Fibroblast of the aortic adventitia (primary cell): ENCODE results near the gene KDM4B. TPM values are rescaled to one million over a fixed set of nuclear protein-coding genes. Genes with fewer than 3 reads are reported as not detected.
"Not testable (repeated sequence)": the region's sequence is repeated elsewhere in the genome, so short reads cannot be mapped to it uniquely, and the experiment has no call there.

Source experiments
- DNase-seq: peaks from one replicate; pipeline ENCODE4 v3.0.0-alpha.2; 2010; ENCODE audit warnings: low read depth
- H3K4me3 ChIP-seq: 2 replicates; pipeline ENCODE4 v1.5.1; 2011; ENCODE audit warnings: low read depth, mild to moderate bottlenecking, control low read depth, low read length, moderate library complexity
- small RNA-seq: library from RNA; depleted of rRNA; stranded (forward); fragments of <200 nt; gene quantifications from one replicate; pipeline ENCODE3, GENCODE V24; 2012
- total RNA-seq: library from RNA; depleted of rRNA; stranded (reverse); fragments of >200 nt; gene quantifications from 2 replicates; pipeline ENCODE4 v1.2.3, GENCODE V29; 2012; ENCODE audit warnings: low replicate concordance
- TF ChIP-seq, protein P1 (sequence below): IDR thresholded peaks from 2 replicates; pipeline ENCODE4 v1.5.1; 2011; ENCODE audit warnings: mild to moderate bottlenecking, low read length, control low read depth, inconsistent platforms; ENCODE audit not compliant: insufficient read depth

The KDM4B gene
- total RNA-seq, 1 donor = 13.5 TPM

DNA sequence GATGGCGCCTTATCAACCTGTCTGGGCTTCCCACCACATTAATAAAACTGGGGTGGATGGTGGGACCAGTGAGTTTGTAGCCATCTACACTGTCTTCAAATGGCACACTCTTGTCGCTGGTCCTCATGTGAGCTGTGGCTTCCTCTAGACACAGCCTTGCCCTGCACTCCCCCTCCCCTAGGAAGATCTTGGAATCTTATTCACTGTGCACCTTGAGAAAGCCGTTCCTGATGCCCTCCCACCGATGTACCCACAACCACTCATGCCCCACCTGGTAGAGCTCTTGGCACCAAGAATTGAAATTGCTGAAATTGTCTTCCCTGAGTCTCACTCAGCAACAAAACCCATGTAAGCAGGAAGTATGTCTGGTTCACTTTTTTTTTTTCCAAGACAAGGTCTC, 225.7 kb downstream of the KDM4B start:
- TF ChIP-seq, protein P1, sequence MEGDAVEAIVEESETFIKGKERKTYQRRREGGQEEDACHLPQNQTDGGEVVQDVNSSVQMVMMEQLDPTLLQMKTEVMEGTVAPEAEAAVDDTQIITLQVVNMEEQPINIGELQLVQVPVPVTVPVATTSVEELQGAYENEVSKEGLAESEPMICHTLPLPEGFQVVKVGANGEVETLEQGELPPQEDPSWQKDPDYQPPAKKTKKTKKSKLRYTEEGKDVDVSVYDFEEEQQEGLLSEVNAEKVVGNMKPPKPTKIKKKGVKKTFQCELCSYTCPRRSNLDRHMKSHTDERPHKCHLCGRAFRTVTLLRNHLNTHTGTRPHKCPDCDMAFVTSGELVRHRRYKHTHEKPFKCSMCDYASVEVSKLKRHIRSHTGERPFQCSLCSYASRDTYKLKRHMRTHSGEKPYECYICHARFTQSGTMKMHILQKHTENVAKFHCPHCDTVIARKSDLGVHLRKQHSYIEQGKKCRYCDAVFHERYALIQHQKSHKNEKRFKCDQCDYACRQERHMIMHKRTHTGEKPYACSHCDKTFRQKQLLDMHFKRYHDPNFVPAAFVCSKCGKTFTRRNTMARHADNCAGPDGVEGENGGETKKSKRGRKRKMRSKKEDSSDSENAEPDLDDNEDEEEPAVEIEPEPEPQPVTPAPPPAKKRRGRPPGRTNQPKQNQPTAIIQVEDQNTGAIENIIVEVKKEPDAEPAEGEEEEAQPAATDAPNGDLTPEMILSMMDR = no peak
- no peak overlapping the region for H3K4me3 ChIP-seq
- DNase-seq = no peak

DNA sequence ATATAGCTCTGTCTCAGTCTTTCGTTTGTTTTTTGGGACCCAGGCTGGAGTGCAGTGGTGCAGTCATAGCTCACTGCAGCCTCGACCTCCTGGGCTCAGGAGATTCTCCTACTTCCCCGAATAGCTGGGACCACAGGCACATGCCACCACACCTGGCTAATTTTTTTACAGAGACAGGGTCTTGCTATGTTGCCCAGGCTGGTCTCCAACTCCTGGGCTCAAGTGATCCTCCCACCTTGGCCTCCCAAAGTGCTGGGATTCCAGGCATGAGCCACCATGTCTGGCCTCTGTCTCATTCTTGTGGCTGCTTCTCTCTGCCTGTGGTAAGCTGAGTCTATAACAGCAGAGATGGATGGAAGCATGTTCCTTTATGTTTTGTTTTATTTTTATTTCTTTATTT, 226.7 kb downstream of the KDM4B start:
- not testable (repeated sequence) for DNase-seq, H3K4me3 ChIP-seq

DNA sequence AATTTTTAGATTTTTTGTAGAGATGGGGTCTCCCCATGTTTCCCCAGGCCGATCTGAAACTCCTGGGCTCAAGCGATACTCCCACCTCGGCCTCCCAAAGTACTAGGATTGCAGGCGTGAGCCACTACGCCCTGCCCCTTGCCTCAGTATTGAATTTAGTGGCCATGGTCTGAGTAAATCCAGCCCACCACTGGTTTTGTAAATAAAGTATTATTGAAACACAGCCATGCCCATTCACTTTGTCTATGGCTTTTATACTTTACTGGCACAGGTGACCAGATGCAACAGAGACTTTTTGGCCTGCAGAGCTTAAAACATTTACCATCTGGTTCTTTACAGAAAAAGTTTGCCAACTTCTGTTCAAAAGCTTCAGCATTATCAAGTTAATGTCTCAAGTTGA, 227.9 kb downstream of the KDM4B start:
- H3K4me3 ChIP-seq = no peak overlapping the region
- TF ChIP-seq, protein P1 = no peak
- DNase-seq = no peak

DNA sequence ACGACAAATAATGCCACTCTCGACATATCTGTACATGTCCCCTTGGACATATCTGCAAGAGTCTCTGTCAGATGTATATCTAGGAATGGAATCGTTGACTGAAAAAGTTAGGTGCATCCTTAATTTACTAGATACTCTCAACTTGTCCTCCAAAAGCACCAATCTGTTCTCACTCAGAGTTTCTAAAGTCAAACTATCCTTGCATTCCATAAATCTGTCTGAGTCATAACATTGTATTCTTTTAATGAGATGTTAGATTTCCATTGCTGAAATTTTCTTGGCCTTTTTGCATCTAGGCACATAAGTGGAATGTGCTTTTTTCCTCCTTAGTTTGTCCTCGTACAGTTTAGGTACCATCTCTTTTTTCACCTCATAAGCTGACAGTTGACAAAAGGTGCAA, 231.9 kb downstream of the KDM4B start:
- peak; percentile 19 for DNase-seq
- TF ChIP-seq, protein P1 = no peak
- no peak overlapping the region for H3K4me3 ChIP-seq

DNA sequence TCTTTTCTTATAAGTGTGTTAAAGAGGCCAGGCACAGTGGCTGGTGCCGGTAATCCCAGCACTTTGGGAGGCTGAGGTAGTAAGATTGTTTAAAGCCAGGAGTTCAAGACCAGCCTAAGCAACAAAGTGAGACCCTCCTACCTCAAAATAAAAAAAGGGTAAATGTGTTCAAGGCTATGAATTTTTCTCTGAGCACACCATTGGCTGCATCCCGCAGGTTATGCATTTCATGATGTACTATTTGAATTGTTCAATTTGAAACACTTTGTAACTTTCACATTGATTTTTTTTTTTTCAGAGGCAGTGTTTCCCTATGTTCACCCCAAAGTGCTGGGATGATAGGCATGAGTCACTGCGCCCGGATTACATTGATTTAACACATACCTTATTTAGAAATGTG, 233.6 kb downstream of the KDM4B start:
- no peak overlapping the region for H3K4me3 ChIP-seq
- TF ChIP-seq, protein P1 = no peak
- no peak for DNase-seq

Small RNA genes within 50 kb of the gene (small RNA-seq; reads per million reads assigned to genes)
- not detected for gene MIR4747

Other genes with a start within 250 kb of the KDM4B start
- 53.1 and 70.9 TPM in 2 replicates for gene DPP9, start 245.3 kb upstream of the KDM4B start, total RNA-seq
- 5.8 and 8.8 TPM in 2 replicates for gene FEM1A, start 177.4 kb upstream of the KDM4B start, total RNA-seq
- 0.65 and 3.2 TPM in 2 replicates for gene TICAM1, start 137.4 kb upstream of the KDM4B start, total RNA-seq
- gene PLIN3, start 101.4 kb upstream of the KDM4B start, total RNA-seq = 88.1 and 227 TPM in 2 replicates
- gene ARRDC5, start 66.2 kb upstream of the KDM4B start, total RNA-seq = not detected in 2 replicates
- gene UHRF1, start 59.6 kb upstream of the KDM4B start, total RNA-seq = 2.3 and 61.8 TPM in 2 replicates